Adrenal gland (tissue), 12 donors: Measurements from ENCODE around the gene MAP7D2. TPM values are rescaled to one million over a fixed set of nuclear protein-coding genes. Genes with fewer than 3 reads are reported as not detected.

Experiments used
- DNase-seq, 7 donors: peaks; one replicate each; pipeline ENCODE4 v3.0.0-alpha.2; 2019 to 2020
- H3K27ac ChIP-seq, 5 donors: fragments of 200-600 bp; sonication (generic) in 4 of 5; 1 replicate in 3 of 5; 2 replicates in 2 of 5; pipeline versions ENCODE4 v1.5.1 to v1.8.0; 2016 to 2020; ENCODE audit warnings: mild to moderate bottlenecking in 1 of 5
- H3K27me3 ChIP-seq: fragments of 200-600 bp; 2 replicates; pipeline ENCODE4 v1.8.0; 2021
- H3K36me3 ChIP-seq, 2 donors: fragments of 200-600 bp; replicated peaks in 1 of 2; 1 replicate in 1 of 2; 2 replicates in 1 of 2; pipeline versions ENCODE4 v1.5.1 to v1.8.0; 2018 to 2022
- H3K4me1 ChIP-seq, 2 donors: fragments of 200-600 bp; replicated peaks in 1 of 2; 1 replicate in 1 of 2; 2 replicates in 1 of 2; pipeline versions ENCODE4 v1.5.1 to v1.8.0; 2018 to 2021
- H3K4me3 ChIP-seq, 4 donors: fragments of 200-600 bp; sonication (generic) in 3 of 4; one replicate each; pipeline ENCODE4 v1.5.1; 2016 to 2018
- H3K9me3 ChIP-seq, 3 donors: fragments of 200-600 bp; sonication (generic) in 1 of 3; replicated peaks in 1 of 3; 1 replicate in 2 of 3; 2 replicates in 1 of 3; pipeline versions ENCODE4 v1.5.1 to v1.8.0; 2016 to 2021
- POLR2A ChIP-seq, 2 donors: fragments of 450-650 bp; IDR thresholded peaks; one replicate each; pipeline ENCODE4 v1.6.1; 2017; ENCODE audit warnings: antibody characterized with exemption in 2 of 2, mild to moderate bottlenecking in 2 of 2, moderate library complexity in 1 of 2
- WGBS, 4 donors: extraction: QIAGEN DNeasy Blood & Tissue Kit in 2 of 4; methylation state at CpG; one replicate each; pipeline versions ENCODE4 v1.1.5 to v1.1.7; 2013 to 2017; 5-methylcytosine and 5-hydroxymethylcytosine counted together
- intact Hi-C, 2 donors: fragments of 100-400 bp; cut with DNase I; formaldehyde crosslinking; loops; one replicate each; pipeline versions ENCODE4 v1.14.1 to v1.15.0; 2022 to 2023
- microRNA counts, 2 donors: library from miRNA; unstranded; fragments of <30 nt; microRNA quantifications; one replicate each; lab custom pipeline; 2016
- microRNA-seq, 3 donors: library from miRNA; unstranded; fragments of <30 nt; microRNA quantifications; one replicate each; pipeline ENCODE4, GENCODE V29; 2017 to 2020
- polyA plus RNA-seq, 3 donors: library from polyadenylated mRNA; stranded (reverse); fragments of 200-250 nt in 2 of 3; fragments of 350-450 nt in 1 of 3; fragmentation: Illumina TruSeq in 1 of 3; extraction: RNeasy Lipid Tissue Mini Kit (QIAGEN cat#74804) in 1 of 3; gene quantifications; one replicate each; pipeline ENCODE4 v1.2.3, GENCODE V29; 2013 to 2014
- small RNA-seq, 2 donors: library from RNA; depleted of rRNA; stranded (forward); fragments of <200 nt; gene quantifications; one replicate each; pipeline ENCODE3, GENCODE V24; 2016
- total RNA-seq, 9 donors: library from RNA; depleted of rRNA in 4 of 9; stranded (reverse); fragments of >200 nt in 4 of 9; fragments of 120-200 nt in 1 of 9; fragmentation: NEBNext Ultra II Directional in 1 of 9; extraction: Animal tissue kit (Norgen Biotek cat#: 25700) in 1 of 9; gene quantifications; one replicate each; pipeline versions ENCODE4 v1.1.0 to v1.2.4, GENCODE V29; 2013 to 2023
- TF ChIP-seq, protein P1 (sequence below), 6 experiments: fragments of 450-650 bp in 4 of 6; fragments of 200-600 bp in 2 of 6; sonication (generic) in 1 of 6; IDR thresholded peaks; 1 replicate in 5 of 6; 2 replicates in 1 of 6; pipeline versions ENCODE4 v1.5.1 to v1.8.0; 2016 to 2021; ENCODE audit warnings: antibody characterized with exemption in 6 of 6, mild to moderate bottlenecking in 2 of 6, moderate library complexity in 1 of 6
- donor health status: healthy with polysubstance abuse.
- donor health status: Bipolar disorder and iron deficiency.
- donor health status: DM: yes; HTN: yes; CAD: no.
- donor health status: DM: no; HTN: no; CAD: no.
- donor health status: DM: no; HTN: no; CAD: no.
- donor health status: DM: yes; HTN: yes; CAD: no.

Gene MAP7D2
- total and polyA plus RNA-seq, 12 donors, result 0.25 to 6.0 (median 1.0) TPM

DNA sequence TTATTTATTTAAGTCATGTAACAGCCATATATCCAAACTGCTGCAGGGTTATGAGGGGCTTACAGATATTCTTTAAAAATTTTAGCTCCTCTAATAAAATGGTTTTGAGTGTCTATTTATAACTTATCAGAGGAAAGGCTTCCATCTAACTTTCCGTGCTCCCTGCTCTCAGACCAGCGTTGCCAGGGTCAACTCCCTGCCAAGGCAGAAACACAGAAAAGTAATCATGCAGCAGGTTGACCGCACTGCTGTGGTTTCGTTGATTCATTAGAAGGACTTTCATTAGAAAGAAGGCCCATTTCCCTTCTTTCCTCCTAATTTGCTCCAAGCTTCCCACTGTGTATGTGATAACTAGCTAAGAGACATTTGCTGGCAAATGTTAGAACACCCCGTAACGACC is 159.8 kb downstream of the MAP7D2 start:
- no peaks in the 10 kb centered on the region for H3K27me3 ChIP-seq
- DNase-seq, result no peak
- 86 to 98% (median 91%) methylated on average over 6 of the region's 6 CpGs for WGBS, 4 donors
- no peaks in the 10 kb centered on the region for H3K36me3 ChIP-seq
- H3K27ac ChIP-seq, result no peak overlapping the region
- H3K4me1 ChIP-seq, result no peaks in the 10 kb centered on the region
- TF ChIP-seq, protein P1, sequence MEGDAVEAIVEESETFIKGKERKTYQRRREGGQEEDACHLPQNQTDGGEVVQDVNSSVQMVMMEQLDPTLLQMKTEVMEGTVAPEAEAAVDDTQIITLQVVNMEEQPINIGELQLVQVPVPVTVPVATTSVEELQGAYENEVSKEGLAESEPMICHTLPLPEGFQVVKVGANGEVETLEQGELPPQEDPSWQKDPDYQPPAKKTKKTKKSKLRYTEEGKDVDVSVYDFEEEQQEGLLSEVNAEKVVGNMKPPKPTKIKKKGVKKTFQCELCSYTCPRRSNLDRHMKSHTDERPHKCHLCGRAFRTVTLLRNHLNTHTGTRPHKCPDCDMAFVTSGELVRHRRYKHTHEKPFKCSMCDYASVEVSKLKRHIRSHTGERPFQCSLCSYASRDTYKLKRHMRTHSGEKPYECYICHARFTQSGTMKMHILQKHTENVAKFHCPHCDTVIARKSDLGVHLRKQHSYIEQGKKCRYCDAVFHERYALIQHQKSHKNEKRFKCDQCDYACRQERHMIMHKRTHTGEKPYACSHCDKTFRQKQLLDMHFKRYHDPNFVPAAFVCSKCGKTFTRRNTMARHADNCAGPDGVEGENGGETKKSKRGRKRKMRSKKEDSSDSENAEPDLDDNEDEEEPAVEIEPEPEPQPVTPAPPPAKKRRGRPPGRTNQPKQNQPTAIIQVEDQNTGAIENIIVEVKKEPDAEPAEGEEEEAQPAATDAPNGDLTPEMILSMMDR (IDR thresholded peaks at IDR 0.05), result no peak
- TF ChIP-seq POLR2A (IDR thresholded peaks at IDR 0.05), result no peak
- no peak overlapping the region for H3K4me3 ChIP-seq
- intact Hi-C loops, result no loop called here
- no peaks in the 10 kb centered on the region for H3K9me3 ChIP-seq

MicroRNA genes within 50 kb of the gene (microRNA counts, 767-probe panel; counts per million panel counts)
- 0 counts per million in 2 donors for microRNA hsa-miR-23c (lab: Ali Mortazavi, UCI)

Small RNA genes within 50 kb of the gene (microRNA-seq; reads per million reads assigned to microRNA genes)
- 21.0 to 166 (median 34.7) reads per million in 3 donors for gene MIR23C

Small RNA genes within 50 kb of the gene (small RNA-seq; reads per million reads assigned to genes)
- gene MIR23C (0.12 to 0.17 reads per million in 2 donors), gene RF00019 (0 reads per million in 2 donors), gene RF00493 (41.9 to 42.5 reads per million in 2 donors), gene RF00494 (0 reads per million in 2 donors)

Other genes with a start within 250 kb of the MAP7D2 start
- 10 to 100 TPM in 8 of 9 donors, 1 to 10 TPM in 1; 8.3 to 21.7 (median 14.5) TPM for gene SH3KBP1, start 229.3 kb downstream of the MAP7D2 start, total RNA-seq
- gene SH3KBP1, start 229.3 kb downstream of the MAP7D2 start, polyA plus RNA-seq, result 10 to 100 TPM in 2 of 3 donors, 1 to 10 TPM in 1; 4.7 to 19.1 (median 11.2) TPM
- gene BCLAF3, start 125.8 kb downstream of the MAP7D2 start, total RNA-seq, result 1 to 10 TPM; 1.4 to 9.1 (median 5.5) TPM
- gene BCLAF3, start 125.8 kb downstream of the MAP7D2 start, polyA plus RNA-seq, result 1 to 10 TPM; 2.8 to 5.6 (median 4.3) TPM
- 100 to 1,000 TPM in 1 of 9 donors, 10 to 100 TPM in 8; 23.1 to 103 (median 37.4) TPM for gene EIF1AX, start 24.9 kb upstream of the MAP7D2 start, total RNA-seq
- gene EIF1AX, start 24.9 kb upstream of the MAP7D2 start, polyA plus RNA-seq, result 10 to 100 TPM; 17.6 to 66.8 (median 21.6) TPM
- gene RPS6KA3, start 150.0 kb upstream of the MAP7D2 start, total RNA-seq, result 10 to 100 TPM; 16.6 to 41.9 (median 37.8) TPM
- gene RPS6KA3, start 150.0 kb upstream of the MAP7D2 start, polyA plus RNA-seq, result 10 to 100 TPM in 1 of 3 donors, 1 to 10 TPM in 2; 6.2 to 34.6 (median 8.2) TPM